NB4 (cell line): ENCODE results near the gene ASIC3.

Source experiments
- MYC ChIP-seq: IDR thresholded peaks from 2 replicates; pipeline ENCODE4 v1.6.1; 2011; ENCODE audit warnings: low read depth, low read length
- POLR2A ChIP-seq: IDR thresholded peaks from 2 replicates; pipeline ENCODE4 v1.6.1; 2011; ENCODE audit warnings: mild to moderate bottlenecking; ENCODE audit not compliant: insufficient read length; ENCODE audit errors: extremely low read depth
- TF ChIP-seq, protein P1 (sequence below): IDR thresholded peaks from one replicate; pipeline ENCODE4 v1.5.1; 2012; ENCODE audit warnings: low read depth, low read length
- TF ChIP-seq, protein P2 (sequence below): IDR thresholded peaks from 2 replicates; pipeline ENCODE4 v1.6.1; 2011; ENCODE audit warnings: low read depth, low read length

DNA sequence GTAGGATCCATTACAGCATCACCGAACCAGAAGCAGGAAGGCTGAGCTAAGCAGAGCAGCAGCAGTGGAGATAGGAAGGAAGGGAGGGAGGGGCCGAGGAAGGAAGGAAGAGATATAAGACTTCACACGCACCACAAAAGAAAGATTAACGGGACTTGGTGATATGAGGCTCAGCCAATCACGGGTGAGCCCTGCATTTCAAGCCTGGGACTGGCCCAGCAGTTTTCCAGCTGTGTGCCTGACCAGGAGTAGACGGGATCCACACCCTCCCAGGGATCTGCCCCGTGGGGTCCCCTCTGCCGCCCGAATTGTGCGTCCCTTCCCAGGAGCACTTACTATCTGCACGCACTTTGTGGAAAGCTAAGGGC, 40.2 kb upstream of the ASIC3 start:
- TF ChIP-seq, protein P1, sequence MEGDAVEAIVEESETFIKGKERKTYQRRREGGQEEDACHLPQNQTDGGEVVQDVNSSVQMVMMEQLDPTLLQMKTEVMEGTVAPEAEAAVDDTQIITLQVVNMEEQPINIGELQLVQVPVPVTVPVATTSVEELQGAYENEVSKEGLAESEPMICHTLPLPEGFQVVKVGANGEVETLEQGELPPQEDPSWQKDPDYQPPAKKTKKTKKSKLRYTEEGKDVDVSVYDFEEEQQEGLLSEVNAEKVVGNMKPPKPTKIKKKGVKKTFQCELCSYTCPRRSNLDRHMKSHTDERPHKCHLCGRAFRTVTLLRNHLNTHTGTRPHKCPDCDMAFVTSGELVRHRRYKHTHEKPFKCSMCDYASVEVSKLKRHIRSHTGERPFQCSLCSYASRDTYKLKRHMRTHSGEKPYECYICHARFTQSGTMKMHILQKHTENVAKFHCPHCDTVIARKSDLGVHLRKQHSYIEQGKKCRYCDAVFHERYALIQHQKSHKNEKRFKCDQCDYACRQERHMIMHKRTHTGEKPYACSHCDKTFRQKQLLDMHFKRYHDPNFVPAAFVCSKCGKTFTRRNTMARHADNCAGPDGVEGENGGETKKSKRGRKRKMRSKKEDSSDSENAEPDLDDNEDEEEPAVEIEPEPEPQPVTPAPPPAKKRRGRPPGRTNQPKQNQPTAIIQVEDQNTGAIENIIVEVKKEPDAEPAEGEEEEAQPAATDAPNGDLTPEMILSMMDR, result no peak
- TF ChIP-seq POLR2A, result no peak
- TF ChIP-seq MYC, result no peak
- TF ChIP-seq, protein P2, sequence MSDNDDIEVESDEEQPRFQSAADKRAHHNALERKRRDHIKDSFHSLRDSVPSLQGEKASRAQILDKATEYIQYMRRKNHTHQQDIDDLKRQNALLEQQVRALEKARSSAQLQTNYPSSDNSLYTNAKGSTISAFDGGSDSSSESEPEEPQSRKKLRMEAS, result no peak
